ENCODE results near the gene CEP112.

CEP112 gene

DNA sequence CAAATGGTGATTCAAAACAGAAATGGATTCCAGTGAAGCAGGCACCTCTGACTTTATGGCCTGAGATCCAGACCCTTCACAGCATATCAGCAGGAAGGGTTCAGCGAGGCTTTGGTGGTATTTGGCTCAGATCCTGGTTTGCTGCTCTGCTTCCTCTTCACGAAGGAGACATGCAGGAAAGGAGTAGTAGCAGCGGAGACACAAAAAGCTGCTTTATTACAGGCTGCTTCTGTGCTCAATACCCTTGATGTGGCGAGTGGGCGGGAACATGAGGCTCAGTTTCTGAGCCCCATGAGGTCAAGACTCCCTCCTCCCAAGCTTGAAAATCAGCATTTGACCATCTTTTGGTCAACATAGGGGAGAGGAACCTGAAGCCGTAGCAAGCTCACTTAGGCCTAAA is 417.1 kb downstream of the CEP112 start:
- TF ChIP-seq, protein P1, sequence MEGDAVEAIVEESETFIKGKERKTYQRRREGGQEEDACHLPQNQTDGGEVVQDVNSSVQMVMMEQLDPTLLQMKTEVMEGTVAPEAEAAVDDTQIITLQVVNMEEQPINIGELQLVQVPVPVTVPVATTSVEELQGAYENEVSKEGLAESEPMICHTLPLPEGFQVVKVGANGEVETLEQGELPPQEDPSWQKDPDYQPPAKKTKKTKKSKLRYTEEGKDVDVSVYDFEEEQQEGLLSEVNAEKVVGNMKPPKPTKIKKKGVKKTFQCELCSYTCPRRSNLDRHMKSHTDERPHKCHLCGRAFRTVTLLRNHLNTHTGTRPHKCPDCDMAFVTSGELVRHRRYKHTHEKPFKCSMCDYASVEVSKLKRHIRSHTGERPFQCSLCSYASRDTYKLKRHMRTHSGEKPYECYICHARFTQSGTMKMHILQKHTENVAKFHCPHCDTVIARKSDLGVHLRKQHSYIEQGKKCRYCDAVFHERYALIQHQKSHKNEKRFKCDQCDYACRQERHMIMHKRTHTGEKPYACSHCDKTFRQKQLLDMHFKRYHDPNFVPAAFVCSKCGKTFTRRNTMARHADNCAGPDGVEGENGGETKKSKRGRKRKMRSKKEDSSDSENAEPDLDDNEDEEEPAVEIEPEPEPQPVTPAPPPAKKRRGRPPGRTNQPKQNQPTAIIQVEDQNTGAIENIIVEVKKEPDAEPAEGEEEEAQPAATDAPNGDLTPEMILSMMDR (IDR thresholded peaks at IDR 0.05; ENCODE audit: low read depth, low read length, missing control alignments): no peak
- H3K4me3 ChIP-seq (ENCODE audit: low read depth, low read length): no peak overlapping the region
- no peak for DNase-seq (ENCODE audit: low read depth)
- in situ Hi-C loops (cut with HindIII; ENCODE audit: low sequenced_read_pairs): no loop called here

DNA sequence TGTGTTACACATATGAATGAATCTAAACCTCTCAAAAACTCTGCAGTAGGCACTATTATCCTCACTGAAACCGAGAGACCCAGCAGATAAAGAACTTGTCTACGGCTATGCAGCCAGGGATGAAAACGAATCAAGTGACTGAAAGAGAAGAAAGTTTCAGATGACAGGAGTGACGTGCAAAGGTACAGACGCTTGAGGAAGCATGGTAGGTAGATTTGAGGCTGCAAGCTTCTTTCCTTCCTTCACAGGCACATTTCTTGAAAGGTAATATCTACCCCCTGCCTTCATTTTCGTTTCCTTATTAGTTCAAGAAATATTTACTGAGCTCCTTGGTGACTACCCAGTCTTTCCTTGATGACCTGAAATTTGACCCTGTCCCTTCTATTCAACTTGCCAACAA is 418.9 kb downstream of the CEP112 start:
- H3K4me3 ChIP-seq (ENCODE audit: low read depth, low read length): no peak overlapping the region
- no peak for DNase-seq (ENCODE audit: low read depth)
- in situ Hi-C loops (cut with HindIII; ENCODE audit: low sequenced_read_pairs): no loop called here
- TF ChIP-seq, protein P1 (IDR thresholded peaks at IDR 0.05; ENCODE audit: low read depth, low read length, missing control alignments): no peak

- DNase-seq (ENCODE audit: low read depth): no peak
- in situ Hi-C loops (cut with HindIII; ENCODE audit: low sequenced_read_pairs): no loop called here
- TF ChIP-seq, protein P1 (IDR thresholded peaks at IDR 0.05; ENCODE audit: low read depth, low read length, missing control alignments): no peak
- no peak overlapping the region for H3K4me3 ChIP-seq (ENCODE audit: low read depth, low read length)
Observed at GRCh38 chr17:65771704-65772103, 420.2 kb downstream of the CEP112 start.

DNA sequence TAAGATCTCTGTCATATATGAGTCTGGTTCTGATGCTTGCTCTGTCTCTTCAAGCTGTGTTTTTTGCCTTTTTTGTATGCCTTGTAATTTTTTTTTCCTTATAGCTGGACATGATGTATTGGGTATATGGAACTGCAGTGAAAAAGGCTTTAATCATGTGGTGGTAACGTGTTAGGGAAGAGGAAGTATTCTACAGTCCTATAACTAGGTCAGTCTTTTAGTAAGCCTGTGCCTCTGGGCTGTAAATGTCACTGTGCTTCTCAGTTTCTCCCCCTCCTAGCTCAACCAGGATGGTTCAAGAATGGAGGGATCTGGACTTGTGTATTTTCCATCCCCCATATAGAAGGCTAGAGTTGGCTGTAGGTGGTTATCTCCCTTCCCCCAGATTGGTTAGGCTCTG is 428.1 kb downstream of the CEP112 start:
- in situ Hi-C loops (cut with HindIII; ENCODE audit: low sequenced_read_pairs): no loop called here
- TF ChIP-seq, protein P1 (IDR thresholded peaks at IDR 0.05; ENCODE audit: low read depth, low read length, missing control alignments): no peak

DNA sequence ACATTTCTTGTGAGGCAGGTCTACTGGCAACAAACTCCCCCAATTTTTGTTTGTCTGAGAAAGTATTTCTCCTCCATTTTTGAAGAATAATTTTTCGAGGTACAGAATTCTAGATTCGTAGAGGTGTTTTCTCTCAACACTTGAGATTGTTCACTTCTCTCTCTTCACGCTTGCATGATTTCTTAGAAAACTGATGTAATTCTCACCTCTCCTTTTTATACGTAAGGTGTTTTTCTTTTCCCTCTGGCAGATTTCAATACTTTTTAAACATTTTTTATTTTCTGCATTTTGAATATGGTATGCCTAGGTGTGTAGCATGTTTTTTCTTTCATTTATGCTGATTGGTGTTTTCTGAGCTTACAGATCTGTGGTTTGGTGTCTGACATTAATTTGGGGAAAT is 429.0 kb downstream of the CEP112 start:
- DNase-seq (ENCODE audit: low read depth): no peak
- TF ChIP-seq, protein P1 (IDR thresholded peaks at IDR 0.05; ENCODE audit: low read depth, low read length, missing control alignments): no peak
- in situ Hi-C loops (cut with HindIII; ENCODE audit: low sequenced_read_pairs): no loop called here
- no peak overlapping the region for H3K4me3 ChIP-seq (ENCODE audit: low read depth, low read length)

More for the DNA sequence above, 428.1 kb downstream of the CEP112 start:
- H3K4me3 ChIP-seq (ENCODE audit: low read depth, low read length): no peak overlapping the region
- no peak for DNase-seq (ENCODE audit: low read depth)

- TF ChIP-seq, protein P1 (IDR thresholded peaks at IDR 0.05; ENCODE audit: low read depth, low read length, missing control alignments): no peak
- in situ Hi-C loops (cut with HindIII; ENCODE audit: low sequenced_read_pairs): no loop called here
- DNase-seq (ENCODE audit: low read depth): no peak
- no peak overlapping the region for H3K4me3 ChIP-seq (ENCODE audit: low read depth, low read length)
Observed at GRCh38 chr17:65759532-65759931, 432.4 kb downstream of the CEP112 start.

- H3K4me3 ChIP-seq (ENCODE audit: low read depth, low read length): no peak overlapping the region
- in situ Hi-C loops (cut with HindIII; ENCODE audit: low sequenced_read_pairs): no loop called here
- DNase-seq (ENCODE audit: low read depth): no peak
- TF ChIP-seq, protein P1 (IDR thresholded peaks at IDR 0.05; ENCODE audit: low read depth, low read length, missing control alignments): no peak
Observed at GRCh38 chr17:65756760-65757159, 435.2 kb downstream of the CEP112 start.

All from astrocyte of the cerebellum (primary cell).